Natural killer cell (primary cell): ENCODE data around the gene FAR2. TPM values are rescaled to one million over a fixed set of nuclear protein-coding genes. Genes with fewer than 3 reads are reported as not detected.

Experiments used
- ATAC-seq, 3 donors: fragments of 150-1000 bp in 2 of 3; fragments of 200-7000 bp in 1 of 3; cut with Tn5 transposase; 1 replicate in 1 of 3; 2 replicates in 2 of 3; pipeline ENCODE4 v1.10.0; 2021; ENCODE audit warnings: mild to moderate bottlenecking in 2 of 3, moderate library complexity in 2 of 3
- DNase-seq, 2 donors: peaks; one replicate each; pipeline versions ENCODE4 v3.0.0 to v3.0.0-alpha.2; 2013 to 2021; ENCODE audit warnings: mixed read lengths in 1 of 2
- H3K27ac ChIP-seq: one replicate; pipeline ENCODE4 v1.5.1; 2013; ENCODE audit warnings: mild to moderate bottlenecking, low read length
- H3K27me3 ChIP-seq: one replicate; pipeline ENCODE4 v1.6.1; 2013; ENCODE audit warnings: low read length; ENCODE audit not compliant: control insufficient read depth, insufficient read depth
- H3K36me3 ChIP-seq: one replicate; pipeline ENCODE4 v1.6.1; 2013; ENCODE audit warnings: low read length; ENCODE audit not compliant: control insufficient read depth, insufficient read depth
- H3K4me1 ChIP-seq: one replicate; pipeline ENCODE4 v1.6.1; 2013; ENCODE audit warnings: low read length; ENCODE audit not compliant: control insufficient read depth, insufficient read depth
- H3K4me3 ChIP-seq: one replicate; pipeline ENCODE4 v1.5.1; 2013; ENCODE audit warnings: low read length
- H3K9me3 ChIP-seq: one replicate; pipeline ENCODE4 v1.6.1; 2013; ENCODE audit warnings: low read length; ENCODE audit not compliant: control insufficient read depth, insufficient read depth
- H3K27ac Mint-ChIP-seq, 2 donors: one replicate each; pipeline ENCODE4 v1.8.0; 2022; ENCODE audit warnings: mild to moderate bottlenecking in 2 of 2, mixed read lengths in 2 of 2, moderate library complexity in 1 of 2
- H3K27me3 Mint-ChIP-seq, 2 donors: one replicate each; pipeline ENCODE4 v1.8.0; 2022; ENCODE audit warnings: low read depth in 2 of 2, mixed read lengths in 2 of 2
- H3K36me3 Mint-ChIP-seq: one replicate; pipeline ENCODE4 v1.8.0; 2022; ENCODE audit warnings: mixed read lengths
- H3K4me1 Mint-ChIP-seq, 2 donors: one replicate each; pipeline ENCODE4 v1.8.0; 2022; ENCODE audit warnings: mixed read lengths in 2 of 2
- H3K4me3 Mint-ChIP-seq: one replicate; pipeline ENCODE4 v1.8.0; 2022; ENCODE audit warnings: mild to moderate bottlenecking, moderate library complexity, mixed read lengths
- H3K9me3 Mint-ChIP-seq, 2 donors: one replicate each; pipeline ENCODE4 v1.8.0; 2022; ENCODE audit warnings: mixed read lengths in 2 of 2
- CTCF ChIP-seq: fragments of 200-600 bp; IDR thresholded peaks from one replicate; pipeline ENCODE4 v1.8.0; 2022; ENCODE audit warnings: antibody characterized with exemption
- WGBS: methylation state at CpG from one replicate; pipeline ENCODE4 v1.1.7; 2013; ENCODE audit warnings: missing lambda C conversion rate; ENCODE audit not compliant: insufficient coverage; 5-methylcytosine and 5-hydroxymethylcytosine counted together
- intact Hi-C: fragments of 100-400 bp; cut with micrococcal nuclease; formaldehyde crosslinking; loops from one replicate; pipeline ENCODE4 v1.14.2; 2022
- total RNA-seq, 4 donors: library from RNA; stranded (reverse); fragments of 120-200 nt in 1 of 4; gene quantifications; one replicate each; pipeline versions ENCODE4 v1.2.3 to v1.2.4, GENCODE V29; 2013 to 2022

The FAR2 gene
- total RNA-seq, 3 donors from 2014 or later (not counting 1 experiment from before 2014, with no cell fraction given), result 1.5 to 3.5 (median 1.7) TPM

- Mint-ChIP-seq H3K9me3 (no peaks in the 10 kb centered on the region), H3K27me3 (no peaks in the 10 kb centered on the region), H3K4me3 (no peak overlapping the region), H3K27ac (no peak overlapping the region), H3K4me1 (no peaks in the 10 kb centered on the region), H3K36me3 (no peaks in the 10 kb centered on the region)
- WGBS, result 100% methylated on average over 1 of the region's 2 CpGs
- TF ChIP-seq CTCF, result no peak
- Histone ChIP-seq H3K9me3 (no peaks in the 10 kb centered on the region), H3K27ac (no peak overlapping the region), H3K36me3 (no peaks in the 10 kb centered on the region), H3K4me3 (no peak overlapping the region), H3K27me3 (no peaks in the 10 kb centered on the region), H3K4me1 (no peaks in the 10 kb centered on the region)
- intact Hi-C loops, result no loop called here
- DNase-seq, result no peak
- ATAC-seq, result no peak
These were observed 76.8 kb downstream of the FAR2 start for GRCh38 chr12:29225834-29226233.

- intact Hi-C loops, result no loop called here
These were observed 77.5 kb downstream of the FAR2 start for GRCh38 chr12:29226616-29227015.

GRCh38 chr12:29228474-29229157 lies 79.5 kb downstream of the FAR2 start:
- no peaks in the 10 kb centered on the region for H3K36me3 Mint-ChIP-seq
- H3K9me3 Mint-ChIP-seq, result no peaks in the 10 kb centered on the region
- DNase-seq (no peak), ATAC-seq (no peak)
- TF ChIP-seq CTCF, result no peak
- intact Hi-C loops, result no loop called here
- H3K27me3 Mint-ChIP-seq, result no peaks in the 10 kb centered on the region
- Histone ChIP-seq H3K27me3 (no peaks in the 10 kb centered on the region), H3K4me3 (no peak overlapping the region), H3K27ac (no peak overlapping the region), H3K9me3 (no peaks in the 10 kb centered on the region), H3K36me3 (no peaks in the 10 kb centered on the region), H3K4me1 (no peaks in the 10 kb centered on the region)
- no peak overlapping the region for H3K27ac Mint-ChIP-seq
- H3K4me3 Mint-ChIP-seq, result no peak overlapping the region
- H3K4me1 Mint-ChIP-seq, result no peaks in the 10 kb centered on the region
- 62% methylated on average over 8 of the region's 9 CpGs for WGBS

More at GRCh38 chr12:29226616-29227015, 77.5 kb downstream of the FAR2 start:
- H3K27ac ChIP-seq, result no peak overlapping the region
- TF ChIP-seq CTCF, result no peak
- ATAC-seq (no peak), DNase-seq (no peak)
- H3K4me3 ChIP-seq, result no peak overlapping the region
- H3K27me3 ChIP-seq, result no peaks in the 10 kb centered on the region
- H3K9me3 ChIP-seq, result no peaks in the 10 kb centered on the region
- Mint-ChIP-seq H3K27me3 (no peaks in the 10 kb centered on the region), H3K9me3 (no peaks in the 10 kb centered on the region), H3K4me3 (no peak overlapping the region), H3K36me3 (no peaks in the 10 kb centered on the region), H3K27ac (no peak overlapping the region), H3K4me1 (no peaks in the 10 kb centered on the region)
- H3K36me3 ChIP-seq, result no peaks in the 10 kb centered on the region
- H3K4me1 ChIP-seq, result no peaks in the 10 kb centered on the region

- no peaks in the 10 kb centered on the region for H3K36me3 ChIP-seq
- Mint-ChIP-seq H3K4me1 (no peaks in the 10 kb centered on the region), H3K27me3 (no peaks in the 10 kb centered on the region), H3K27ac (no peak overlapping the region), H3K36me3 (no peaks in the 10 kb centered on the region), H3K9me3 (no peaks in the 10 kb centered on the region), H3K4me3 (no peak overlapping the region)
- no peak for ATAC-seq
- no peak for DNase-seq
- no peaks in the 10 kb centered on the region for H3K9me3 ChIP-seq
- H3K4me3 ChIP-seq, result no peak overlapping the region
- no peaks in the 10 kb centered on the region for H3K4me1 ChIP-seq
- intact Hi-C loops, result no loop called here
- 100% methylated on average over 1 of the region's 2 CpGs for WGBS
- no peak for TF ChIP-seq CTCF
- no peaks in the 10 kb centered on the region for H3K27me3 ChIP-seq
- H3K27ac ChIP-seq, result no peak overlapping the region
These were observed 80.1 kb downstream of the FAR2 start for GRCh38 chr12:29229158-29229505.
